Heart left ventricle (tissue), 16 donors: Measurements from ENCODE around the gene TARDBP. TPM values are rescaled to one million over a fixed set of nuclear protein-coding genes. Genes with fewer than 3 reads are reported as not detected.

Source experiments
- ATAC-seq, 4 donors: fragments of 200-7000 bp; cut with Tn5 transposase; one replicate each; pipeline ENCODE4 v1.9.1; 2020 to 2022; ENCODE audit warnings: moderate library complexity in 4 of 4, mild to moderate bottlenecking in 3 of 4, moderate number of reproducible peaks in 1 of 4
- DNase-seq, 5 donors: peaks; one replicate each; pipeline ENCODE4 v3.0.0-alpha.2; 2020
- H3K27ac ChIP-seq, 12 donors: fragments of 200-600 bp; sonication (generic) in 4 of 12; one replicate each; pipeline versions ENCODE4 v1.5.0 to v1.8.0; 2016 to 2022; ENCODE audit warnings: mild to moderate bottlenecking in 2 of 12
- H3K27me3 ChIP-seq, 9 donors: fragments of 200-600 bp; sonication (generic) in 2 of 9; one replicate each; pipeline versions ENCODE4 v1.5.1 to v1.8.0; 2016 to 2022; ENCODE audit warnings: mild to moderate bottlenecking in 3 of 9
- H3K36me3 ChIP-seq, 9 donors: fragments of 200-600 bp; sonication (generic) in 2 of 9; one replicate each; pipeline versions ENCODE4 v1.5.0 to v1.8.0; 2018 to 2022; ENCODE audit warnings: mild to moderate bottlenecking in 2 of 9
- H3K4me1 ChIP-seq, 12 donors: fragments of 200-600 bp; sonication (generic) in 4 of 12; one replicate each; pipeline versions ENCODE4 v1.5.0 to v1.8.0; 2016 to 2022; ENCODE audit warnings: mild to moderate bottlenecking in 3 of 12
- H3K4me3 ChIP-seq, 12 donors: fragments of 200-600 bp; sonication (generic) in 4 of 12; one replicate each; pipeline versions ENCODE4 v1.5.0 to v1.8.0; 2017 to 2022; ENCODE audit warnings: mild to moderate bottlenecking in 9 of 12, moderate library complexity in 4 of 12
- H3K9me3 ChIP-seq, 12 donors: fragments of 200-600 bp; sonication (generic) in 4 of 12; one replicate each; pipeline versions ENCODE4 v1.5.0 to v1.8.0; 2016 to 2022; ENCODE audit warnings: mild to moderate bottlenecking in 1 of 12
- POLR2A ChIP-seq, 2 donors: fragments of 450-650 bp; IDR thresholded peaks; one replicate each; pipeline ENCODE4 v1.6.1; 2017; ENCODE audit warnings: antibody characterized with exemption in 2 of 2, mild to moderate bottlenecking in 2 of 2, moderate library complexity in 2 of 2
- WGBS, 4 donors: extraction: QIAGEN DNeasy Blood & Tissue Kit in 2 of 4; methylation state at CpG; one replicate each; pipeline versions ENCODE4 v1.1.5 to v1.1.7; 2013 to 2018; 5-methylcytosine and 5-hydroxymethylcytosine counted together
- intact Hi-C, 10 donors: fragments of 100-400 bp; cut with DNase I; formaldehyde crosslinking; loops; one replicate each; pipeline versions ENCODE4 v1.11.1 to v1.14.2; 2022
- polyA plus RNA-seq, 2 donors: library from polyadenylated mRNA; stranded (reverse); fragments of 200-250 nt; gene quantifications; one replicate each; pipeline ENCODE4 v1.2.3, GENCODE V29; 2013
- total RNA-seq, 9 donors: library from RNA; depleted of rRNA in 2 of 9; stranded (reverse); fragments of >200 nt in 2 of 9; fragmentation: NEBNext Ultra II Directional in 3 of 9; extraction: Animal tissue kit (Norgen Biotek cat#: 25700) in 3 of 9; gene quantifications; one replicate each; pipeline versions ENCODE4 v1.1.0 to v1.2.4, GENCODE V29; 2016 to 2023
- TF ChIP-seq, protein P1 (sequence below), 12 donors: fragments of 200-600 bp; sonication (generic) in 4 of 12; IDR thresholded peaks; one replicate each; pipeline versions ENCODE4 v1.5.0 to v1.8.0; 2018 to 2022; ENCODE audit warnings: antibody characterized with exemption in 12 of 12, mild to moderate bottlenecking in 5 of 12
- donor health status: ischemic (EF 13 %, LVEDD 7.1; RV severe dilation, severe dysfunction).
- donor health status: healthy with polysubstance abuse.
- donor health status: DM: no; HTN: yes; CAD: no.
- donor health status: DM: no; HTN: no; CAD: no.
- donor health status: ischemic (EF 25% LVEDD 6.9; RV normal size, moderate dysfunction).
- donor health status: ischemic (EF 25% LVEDD 5.7; RV mildly dilated, moderate dysfunction).
- donor health status: healthy.
- donor health status: DM: yes; HTN: yes; CAD: no.
- donor health status: ischemic (EF 35%, LVEDD 5.7; RV mildly dilated, moderate dysfunction).
- donor health status: nonischemic (EF 11% LVEDD 7.7; RV severe dilation, severe dysfunction).
- donor health status: DM: yes; HTN: yes; CAD: no.
- donor health status: PGD.
- donor health status: ischemic (EF 29% LVEDD 5.4; RV normal size, mild dysfunction).
- donor health status: nonischemic (EF 23%, LVEDD 6.1; RV moderate dilation, normal function).

The TARDBP gene
- total and polyA plus RNA-seq, 11 donors = 66.3 to 138 (median 103) TPM

GRCh38 chr1:11058026-11058425, 45.6 kb downstream of the TARDBP start:
- Histone ChIP-seq H3K36me3 (peaks cover 0 to 39% (median 26%) of the 10 kb centered on the region in 9 donors), H3K27me3 (no peaks in the 10 kb centered on the region), H3K9me3 (no peaks in the 10 kb centered on the region), H3K4me1 (peaks cover 0 to 29% (median 16%) of the 10 kb centered on the region in 12 donors), H3K27ac (no peak overlapping the region), H3K4me3 (no peak overlapping the region)
- DNase-seq (no peak), ATAC-seq (no peak)
- intact Hi-C loops = no loop called here
- 96 to 97% (median 97%) methylated on average over 9 to 14 of the region's 14 CpGs for WGBS, 4 donors
- TF ChIP-seq POLR2A (IDR thresholded peaks at IDR 0.05) = no peak
- TF ChIP-seq, protein P1, sequence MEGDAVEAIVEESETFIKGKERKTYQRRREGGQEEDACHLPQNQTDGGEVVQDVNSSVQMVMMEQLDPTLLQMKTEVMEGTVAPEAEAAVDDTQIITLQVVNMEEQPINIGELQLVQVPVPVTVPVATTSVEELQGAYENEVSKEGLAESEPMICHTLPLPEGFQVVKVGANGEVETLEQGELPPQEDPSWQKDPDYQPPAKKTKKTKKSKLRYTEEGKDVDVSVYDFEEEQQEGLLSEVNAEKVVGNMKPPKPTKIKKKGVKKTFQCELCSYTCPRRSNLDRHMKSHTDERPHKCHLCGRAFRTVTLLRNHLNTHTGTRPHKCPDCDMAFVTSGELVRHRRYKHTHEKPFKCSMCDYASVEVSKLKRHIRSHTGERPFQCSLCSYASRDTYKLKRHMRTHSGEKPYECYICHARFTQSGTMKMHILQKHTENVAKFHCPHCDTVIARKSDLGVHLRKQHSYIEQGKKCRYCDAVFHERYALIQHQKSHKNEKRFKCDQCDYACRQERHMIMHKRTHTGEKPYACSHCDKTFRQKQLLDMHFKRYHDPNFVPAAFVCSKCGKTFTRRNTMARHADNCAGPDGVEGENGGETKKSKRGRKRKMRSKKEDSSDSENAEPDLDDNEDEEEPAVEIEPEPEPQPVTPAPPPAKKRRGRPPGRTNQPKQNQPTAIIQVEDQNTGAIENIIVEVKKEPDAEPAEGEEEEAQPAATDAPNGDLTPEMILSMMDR (IDR thresholded peaks at IDR 0.05) = no peak

DNA sequence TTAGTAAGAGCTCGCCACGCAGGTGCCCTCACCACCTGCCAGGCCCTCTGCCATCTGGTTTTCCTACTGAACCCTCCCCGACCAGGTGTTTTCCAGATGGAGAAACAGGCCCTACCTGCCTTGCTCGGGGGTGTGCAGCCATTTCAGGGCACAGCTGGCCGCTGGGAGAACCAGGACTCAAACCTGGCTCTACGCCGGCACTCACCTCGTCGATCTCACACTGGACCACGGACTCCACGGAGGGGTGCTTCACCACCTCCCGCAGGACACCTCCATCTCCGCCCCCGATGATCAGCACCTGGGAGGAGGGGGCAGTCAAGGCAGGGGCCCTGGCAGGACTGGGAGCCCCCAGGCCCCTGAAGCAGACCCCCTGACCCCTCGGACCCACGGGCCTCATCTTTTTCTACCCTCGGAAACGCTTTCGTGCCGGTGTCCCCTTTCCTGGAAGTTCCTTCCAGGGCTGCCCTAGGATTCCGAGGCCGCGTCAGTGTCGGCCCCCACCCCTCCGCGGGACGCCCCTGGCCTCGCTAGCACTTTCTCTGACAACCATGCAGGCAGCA, 46.2 kb downstream of the TARDBP start:
- Histone ChIP-seq H3K27ac (peak overlapping the region in 2 of 12 donors; percentile 64 to 77), H3K4me1 (peaks cover 0 to 29% (median 16%) of the 10 kb centered on the region in 12 donors), H3K9me3 (no peaks in the 10 kb centered on the region), H3K27me3 (no peaks in the 10 kb centered on the region), H3K4me3 (peak overlapping the region in 10 of 12 donors; percentile 71 to 99 (median 95)), H3K36me3 (peaks cover 0 to 44% (median 30%) of the 10 kb centered on the region in 9 donors)
- TF ChIP-seq, protein P1 (IDR thresholded peaks at IDR 0.05) = no peak
- TF ChIP-seq POLR2A (IDR thresholded peaks at IDR 0.05) = no peak
- no peak for DNase-seq
- ATAC-seq = no peak
- intact Hi-C loops = no loop called here
- 65 to 71% (median 66%) methylated on average over 21 to 28 of the region's 28 CpGs for WGBS, 4 donors

- Histone ChIP-seq H3K4me3 (peak overlapping the region; percentile 71 to 99 (median 94)), H3K9me3 (no peaks in the 10 kb centered on the region), H3K36me3 (peaks cover 0 to 47% (median 31%) of the 10 kb centered on the region in 9 donors), H3K4me1 (peaks cover 0 to 29% (median 16%) of the 10 kb centered on the region in 12 donors), H3K27me3 (no peaks in the 10 kb centered on the region), H3K27ac (peak overlapping the region in 9 of 12 donors; percentile 9 to 77 (median 64))
- ATAC-seq (no peak), DNase-seq (no peak)
- TF ChIP-seq, protein P1 (IDR thresholded peaks at IDR 0.05) = no peak
- TF ChIP-seq POLR2A (IDR thresholded peaks at IDR 0.05) = no peak
- 3 to 12% (median 4%) methylated on average over 11 to 72 of the region's 72 CpGs for WGBS, 4 donors
- intact Hi-C loops = no loop called here
Observed at GRCh38 chr1:11059155-11059967, 46.9 kb downstream of the TARDBP start.
